Middle frontal gyrus (tissue), 1 donor: ENCODE results near the gene CCDC187.

Experiments used
- DNase-seq: peaks from one replicate; pipeline ENCODE4 v3.0.0-alpha.2; 2015; ENCODE audit warnings: low spot score; ENCODE audit errors: extremely low spot score

The CCDC187 gene

DNA sequence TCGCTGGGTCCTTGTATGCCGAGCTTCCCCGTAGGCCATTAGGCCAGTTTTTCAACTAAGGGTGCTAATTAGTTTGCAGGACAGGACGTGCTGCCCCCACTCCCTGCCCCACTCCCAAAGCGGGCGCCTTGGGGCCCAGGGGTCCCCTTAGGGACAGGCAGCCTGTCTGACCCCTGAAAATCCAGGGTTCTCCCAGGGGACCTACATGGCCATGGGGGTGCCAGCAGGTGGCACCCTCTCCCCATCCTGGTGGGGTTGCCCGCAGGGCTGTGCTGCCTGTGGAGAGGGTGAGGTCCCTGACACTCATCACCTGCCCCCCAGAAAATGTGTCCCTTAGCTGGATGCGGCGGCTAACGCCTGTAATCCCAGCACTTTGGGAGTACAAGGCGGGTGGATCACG lies 8.5 kb upstream of the CCDC187 start:
- DNase-seq, result no peak

DNA sequence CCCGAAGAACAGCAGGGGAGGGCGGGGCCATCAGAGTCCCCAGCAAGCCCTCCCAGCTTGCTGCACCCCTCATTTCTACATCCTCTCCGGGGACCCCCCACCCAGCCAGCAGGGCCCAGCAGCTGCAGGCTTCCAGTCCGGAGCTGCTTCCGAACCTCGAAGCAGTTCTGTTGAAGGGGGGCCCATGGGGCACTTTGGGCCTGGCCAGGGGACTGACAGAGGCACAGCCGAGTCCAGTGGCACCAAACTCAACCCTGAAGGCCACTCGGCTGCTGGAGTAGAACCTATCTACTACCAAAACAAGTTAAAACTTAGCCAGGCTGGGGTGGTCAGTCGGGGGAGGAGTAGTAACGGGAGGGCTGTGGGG lies 8.1 kb upstream of the CCDC187 start:
- DNase-seq, result no peak

DNA sequence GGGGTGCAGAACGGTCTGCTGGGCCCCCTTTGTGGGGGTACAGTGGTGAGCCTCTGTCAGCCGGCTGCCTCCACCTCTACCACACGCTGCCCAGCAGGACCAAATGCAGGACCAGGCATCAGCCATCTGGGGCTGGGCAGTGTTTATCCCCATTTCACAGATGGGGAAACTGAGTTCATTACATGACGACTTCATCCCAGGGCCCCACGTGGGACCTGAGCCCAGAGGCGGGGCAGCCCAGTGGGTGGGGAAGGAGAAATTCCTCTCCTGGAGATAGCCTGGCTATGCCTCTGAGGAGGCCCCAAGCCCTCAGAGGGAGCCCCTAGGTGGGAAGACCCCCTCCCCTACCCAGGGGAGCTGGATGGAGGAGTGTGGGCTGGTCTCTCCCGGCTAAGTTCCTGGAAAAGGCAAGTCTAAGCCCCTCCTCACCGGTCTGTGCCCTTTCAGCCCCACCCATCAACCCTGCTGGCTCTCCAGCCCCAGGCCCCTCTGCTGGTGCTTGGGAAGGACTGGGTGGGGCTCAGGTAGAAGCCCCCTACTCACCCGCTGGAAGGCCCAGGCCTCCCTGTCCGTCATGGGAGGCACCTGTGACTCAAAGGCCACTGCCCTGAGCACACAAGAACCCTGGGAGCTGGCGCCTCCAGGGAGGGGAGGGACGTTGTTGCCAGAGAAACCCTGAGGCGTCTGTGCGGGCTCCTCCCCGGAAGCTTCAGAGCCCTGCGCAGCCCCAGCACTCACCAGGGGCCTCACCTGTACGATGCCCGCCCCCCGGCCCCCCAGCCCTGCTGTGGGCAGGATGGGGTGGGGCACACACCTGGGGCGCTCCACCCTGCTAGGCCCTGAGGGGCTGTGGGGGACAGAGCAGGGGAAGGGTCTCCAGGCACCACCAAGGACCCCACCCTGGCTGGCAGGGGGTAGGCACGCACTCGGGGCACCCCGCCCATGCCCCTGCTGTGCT lies 7.4 kb upstream of the CCDC187 start:
- no peak for DNase-seq

DNA sequence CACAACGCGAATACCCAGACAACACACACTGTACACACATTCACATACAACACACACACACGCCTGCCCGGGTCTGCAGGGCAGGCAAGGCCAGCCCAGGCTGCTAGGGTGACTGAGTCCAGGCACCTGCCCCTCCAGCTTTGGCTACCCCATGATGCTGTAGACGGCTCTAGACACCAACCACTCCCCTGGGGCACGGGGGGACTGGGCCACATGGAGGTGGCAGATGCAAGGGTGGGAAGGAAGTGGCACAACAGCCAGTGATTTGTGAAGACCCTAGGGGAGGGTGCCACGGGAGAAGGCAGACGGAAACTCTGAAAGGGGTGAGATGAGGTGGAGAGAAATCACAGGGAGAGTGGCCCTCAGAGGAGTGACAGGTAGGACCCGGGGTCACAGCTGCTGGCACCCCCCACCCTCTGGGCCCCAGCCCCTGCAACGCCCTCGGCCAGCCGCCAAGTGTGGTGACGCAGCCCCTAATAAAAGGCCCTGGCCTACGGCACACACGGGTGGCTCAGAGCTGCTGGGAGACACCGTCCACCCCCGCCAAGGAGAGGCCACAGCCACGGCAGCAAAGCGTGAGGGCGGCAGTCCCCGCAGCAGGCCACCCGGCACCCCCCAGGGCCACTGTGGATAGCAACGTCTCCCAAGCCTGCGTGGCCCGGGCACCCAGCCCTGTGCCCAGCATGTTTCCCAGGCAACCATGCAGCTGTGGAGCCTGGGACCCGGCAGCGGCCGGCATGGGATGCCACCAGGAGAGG lies 6.6 kb upstream of the CCDC187 start:
- no peak for DNase-seq

DNA sequence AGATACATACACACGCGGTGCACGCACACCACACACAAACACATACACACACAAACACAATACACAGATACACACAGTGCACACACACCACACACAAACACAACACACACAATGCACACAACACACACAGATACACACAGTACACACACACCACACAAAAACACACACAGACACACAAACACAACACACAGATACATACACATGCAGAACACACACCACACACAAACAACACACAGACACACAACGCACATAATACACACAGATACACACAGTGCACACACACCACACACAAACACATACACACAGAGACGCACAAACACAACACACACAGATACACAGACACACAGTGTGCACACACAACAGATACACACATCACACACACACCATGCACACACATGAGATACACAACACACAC lies 5.9 kb upstream of the CCDC187 start:
- DNase-seq, result no peak

GRCh38 chr9:136309101-136309801 lies 5.4 kb upstream of the CCDC187 start:
- no peak for DNase-seq

- no peak for DNase-seq
These were observed 4.8 kb upstream of the CCDC187 start for GRCh38 chr9:136308702-136309053.

DNA sequence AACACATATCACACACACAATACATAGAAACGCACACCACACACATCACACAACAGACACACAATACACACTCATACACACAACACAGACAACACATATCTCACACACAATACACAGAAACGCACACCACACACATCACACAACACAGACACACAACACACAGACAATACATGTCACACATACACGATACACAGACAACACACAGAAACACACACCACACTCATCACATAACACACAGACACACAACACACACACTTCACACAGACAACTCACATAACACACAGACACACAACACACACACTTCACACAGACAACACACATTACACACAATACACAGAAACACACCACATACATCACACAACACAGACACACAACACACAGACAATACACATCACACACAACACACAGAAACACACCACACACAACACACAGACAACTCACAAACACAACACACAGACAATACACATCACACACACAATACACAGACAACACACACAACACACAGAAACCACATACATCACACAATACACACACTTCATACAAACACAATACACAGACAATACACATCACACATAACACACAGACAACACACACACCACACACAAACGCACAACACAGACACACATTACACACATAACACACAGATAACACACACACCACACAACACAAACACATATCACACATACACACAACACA lies 4.3 kb upstream of the CCDC187 start:
- DNase-seq, result no peak

GRCh38 chr9:136307215-136307750 lies 3.4 kb upstream of the CCDC187 start:
- no peak for DNase-seq

GRCh38 chr9:136306211-136307208 lies 2.6 kb upstream of the CCDC187 start:
- DNase-seq, result no peak

DNA sequence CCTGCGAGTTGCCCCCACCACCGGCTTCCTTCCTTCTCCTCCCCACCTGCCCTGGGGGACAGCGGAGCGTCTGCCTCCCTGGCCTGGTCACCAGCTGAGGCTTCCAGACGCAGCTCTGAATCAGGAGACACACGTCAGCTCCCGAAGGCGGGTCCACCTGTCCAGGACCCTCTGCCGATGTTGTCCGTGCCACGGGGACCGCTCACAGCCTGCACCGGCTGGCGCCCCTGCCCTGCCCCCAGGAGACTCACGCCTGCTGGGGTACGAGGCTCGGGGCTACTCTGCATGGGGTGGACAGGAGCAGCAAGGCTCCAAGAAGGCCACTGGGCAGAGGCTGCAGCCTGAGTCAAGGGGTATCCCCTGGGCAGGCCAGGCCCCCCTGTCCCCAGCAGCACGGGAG lies 1.9 kb upstream of the CCDC187 start:
- no peak for DNase-seq

- no peak for DNase-seq
These were observed 1.1 kb upstream of the CCDC187 start for GRCh38 chr9:136304981-136305380.

- no peak for DNase-seq
These were observed 562 bp upstream of the CCDC187 start for GRCh38 chr9:136304456-136304855.

GRCh38 chr9:136303066-136303824 lies 649 bp downstream of the CCDC187 start:
- no peak for DNase-seq

GRCh38 chr9:136302527-136302926 lies 1.4 kb downstream of the CCDC187 start:
- no peak for DNase-seq

DNA sequence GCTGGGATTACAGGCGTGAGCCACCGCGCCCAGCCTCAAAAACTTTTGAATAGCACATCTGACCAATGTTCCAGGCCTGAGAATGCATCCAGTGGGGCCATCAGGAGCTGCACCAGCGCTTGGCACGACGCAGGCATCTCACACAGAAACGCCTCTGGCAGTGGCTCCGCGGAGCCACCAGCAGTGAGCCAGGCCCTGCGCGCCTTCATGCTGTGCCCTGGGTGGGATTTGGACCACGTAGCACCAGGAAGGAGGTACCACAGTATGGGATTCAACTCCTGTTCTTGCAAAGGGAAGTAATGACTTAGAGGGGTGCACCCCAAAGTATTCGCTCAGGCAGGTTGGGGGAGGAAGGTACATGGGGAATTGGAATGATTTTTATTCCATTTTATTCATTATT lies 3.0 kb downstream of the CCDC187 start:
- no peak for DNase-seq

DNA sequence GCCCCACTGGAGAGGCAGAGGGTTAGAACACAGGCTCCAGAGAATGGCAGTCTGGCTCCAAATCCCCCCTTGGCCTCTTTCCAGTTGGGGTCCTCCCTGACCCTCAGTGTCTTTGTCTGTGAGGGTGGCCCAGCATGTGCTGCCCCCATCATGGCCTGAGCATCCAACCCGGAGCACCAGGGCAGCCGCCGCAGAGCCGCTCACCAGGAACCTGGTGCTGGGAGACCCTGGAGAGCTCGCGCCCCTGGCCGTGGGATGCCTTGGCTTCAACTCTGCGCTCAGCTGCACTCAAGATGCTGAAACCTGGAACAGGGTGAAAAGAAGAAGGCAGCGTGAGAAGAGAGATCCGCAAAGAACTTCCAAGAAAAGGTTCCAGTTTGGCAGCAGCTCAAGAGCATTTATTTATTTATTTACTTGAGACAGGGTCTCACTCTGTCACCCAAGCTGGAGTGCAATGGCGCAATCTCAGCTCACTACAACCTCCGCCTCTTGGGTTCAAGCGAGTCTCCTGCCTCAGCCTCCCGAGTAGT lies 3.8 kb downstream of the CCDC187 start:
- no peak for DNase-seq

GRCh38 chr9:136299541-136299940 lies 4.4 kb downstream of the CCDC187 start:
- DNase-seq, result no peak

GRCh38 chr9:136299116-136299515 lies 4.8 kb downstream of the CCDC187 start:
- no peak for DNase-seq
